Right hindlimb (tissue), 1 donor: Measurements from ENCODE around the gene ADGRF3.
"Not testable (repeated sequence)": the region's sequence is repeated elsewhere in the genome, so short reads cannot be mapped to it uniquely, and the experiment has no call there.

Experiments
- DNase-seq: peaks from one replicate; pipeline ENCODE4 v3.0.0-alpha.2; 2018

The ADGRF3 gene

GRCh38 chr2:26346454-26347053, at the start of gene ADGRF3:
Gene ADGRF3, minus strand, starts transcription at chr2:26346789. Its CDS starts 555 bp downstream, at chr2:26346234.
- peak; percentile 55 for DNase-seq

GRCh38 chr2:26395394-26395793, 48.8 kb upstream of the ADGRF3 start:
- DNase-seq = no peak

GRCh38 chr2:26394694-26395093, 48.1 kb upstream of the ADGRF3 start:
- no peak for DNase-seq

GRCh38 chr2:26387189-26387588, 40.6 kb upstream of the ADGRF3 start:
- no peak for DNase-seq

- DNase-seq = no peak
These were observed 38.0 kb upstream of the ADGRF3 start for GRCh38 chr2:26384597-26384996.

- DNase-seq = no peak
These were observed 37.6 kb upstream of the ADGRF3 start for GRCh38 chr2:26384183-26384582.

GRCh38 chr2:26382564-26382963, 36.0 kb upstream of the ADGRF3 start:
- no peak for DNase-seq

- no peak for DNase-seq
These were observed 33.7 kb upstream of the ADGRF3 start for GRCh38 chr2:26380281-26380680.

- DNase-seq = no peak
These were observed 30.2 kb upstream of the ADGRF3 start for GRCh38 chr2:26376799-26377198.

GRCh38 chr2:26370909-26371308, 24.3 kb upstream of the ADGRF3 start:
- DNase-seq = not testable (repeated sequence)

- not testable (repeated sequence) for DNase-seq
These were observed 23.1 kb upstream of the ADGRF3 start for GRCh38 chr2:26369664-26370063.

- no peak for DNase-seq
These were observed 20.4 kb upstream of the ADGRF3 start for GRCh38 chr2:26366957-26367356.

- no peak for DNase-seq
These were observed 18.1 kb upstream of the ADGRF3 start for GRCh38 chr2:26364669-26365068.

GRCh38 chr2:26363958-26364357, 17.4 kb upstream of the ADGRF3 start:
- no peak for DNase-seq

GRCh38 chr2:26363323-26363722, 16.7 kb upstream of the ADGRF3 start:
- no peak for DNase-seq

- DNase-seq = no peak
These were observed 13.4 kb upstream of the ADGRF3 start for GRCh38 chr2:26359886-26360473.

GRCh38 chr2:26356771-26357170, 10.2 kb upstream of the ADGRF3 start:
- DNase-seq = no peak

GRCh38 chr2:26356111-26356510, 9.5 kb upstream of the ADGRF3 start:
- no peak for DNase-seq

- no peak for DNase-seq
These were observed 8.7 kb upstream of the ADGRF3 start for GRCh38 chr2:26355038-26355995.

GRCh38 chr2:26354469-26354868, 7.9 kb upstream of the ADGRF3 start:
- DNase-seq = not testable (repeated sequence)

- DNase-seq = no peak
These were observed 6.3 kb upstream of the ADGRF3 start for GRCh38 chr2:26352892-26353291.

- no peak for DNase-seq
These were observed 4.9 kb upstream of the ADGRF3 start for GRCh38 chr2:26351375-26352090.

GRCh38 chr2:26349690-26350089, 3.1 kb upstream of the ADGRF3 start:
- DNase-seq = no peak
